Measurements from ENCODE around the gene GNG3.
A peak's percentile ranks its signal among the peaks of the same experiment; 100 is the strongest.
"Not testable (repeated sequence)": the region's sequence is repeated elsewhere in the genome, so short reads cannot be mapped to it uniquely, and the experiment has no call there.

Gene GNG3

DNA sequence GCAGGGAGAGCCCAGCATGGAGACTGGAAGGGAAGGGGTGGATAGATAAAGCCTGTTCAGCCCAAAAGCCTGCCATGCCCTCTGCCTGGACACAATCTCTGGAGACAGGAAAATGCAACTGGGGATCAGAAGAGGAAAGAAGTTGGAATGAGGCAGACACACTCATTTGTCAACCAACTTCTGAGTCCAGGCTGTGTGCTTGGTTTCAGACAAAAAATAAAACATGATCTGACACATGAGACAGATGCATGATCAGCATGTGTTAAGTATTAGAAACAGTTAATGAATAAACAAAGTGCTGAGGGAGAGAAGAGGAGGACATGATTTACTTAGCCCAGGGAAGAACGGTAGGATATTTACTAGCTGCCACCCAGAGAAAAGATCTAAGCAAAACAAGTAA lies 19.0 kb upstream of the GNG3 start:
- no peak for DNase-seq

- DNase-seq = no peak
These were observed 17.9 kb upstream of the GNG3 start, which contains the start of gene LRRN4CL for GRCh38 chr11:62689421-62690183. TSS of gene LRRN4CL (minus strand) at chr11:62689530. CDS start at chr11:62688508, 1,022 bp downstream.

GRCh38 chr11:62693624-62694023 lies 13.9 kb upstream of the GNG3 start:
- DNase-seq = not testable (repeated sequence)

DNA sequence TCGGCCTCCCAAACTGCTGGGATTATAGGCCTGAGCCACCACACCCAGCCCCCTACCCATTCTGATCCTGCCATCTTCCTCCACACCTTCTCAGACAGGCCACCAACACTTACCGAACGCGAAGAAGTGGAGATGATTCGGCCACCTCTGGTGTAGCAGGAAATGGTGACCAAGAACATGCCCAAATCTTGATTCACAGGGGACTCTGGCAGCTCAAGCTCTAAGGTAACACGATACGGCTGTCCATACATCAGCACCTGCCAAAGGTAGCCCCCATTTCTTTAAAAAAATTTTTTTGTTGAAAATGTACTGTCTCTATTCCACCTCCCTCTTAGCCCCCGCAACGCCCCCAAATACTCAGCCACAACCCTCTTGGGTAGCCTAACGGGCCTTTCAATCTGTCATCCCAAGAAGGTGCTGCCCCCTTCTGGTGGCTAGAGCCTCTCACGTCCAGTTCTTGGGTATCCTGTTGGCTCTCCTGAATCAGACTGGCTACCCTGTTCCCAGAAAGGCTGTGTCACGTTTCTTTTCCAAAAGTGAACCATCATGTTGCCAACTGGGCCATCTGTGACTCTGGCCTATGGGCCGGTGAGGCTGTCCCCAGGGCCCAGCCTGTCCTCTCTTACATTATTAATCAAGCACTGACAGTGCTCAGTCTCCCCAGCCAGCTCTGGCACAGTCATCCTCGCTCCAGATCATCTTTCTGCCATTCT lies 12.9 kb upstream of the GNG3 start:
- peak; percentile 79 for DNase-seq

DNA sequence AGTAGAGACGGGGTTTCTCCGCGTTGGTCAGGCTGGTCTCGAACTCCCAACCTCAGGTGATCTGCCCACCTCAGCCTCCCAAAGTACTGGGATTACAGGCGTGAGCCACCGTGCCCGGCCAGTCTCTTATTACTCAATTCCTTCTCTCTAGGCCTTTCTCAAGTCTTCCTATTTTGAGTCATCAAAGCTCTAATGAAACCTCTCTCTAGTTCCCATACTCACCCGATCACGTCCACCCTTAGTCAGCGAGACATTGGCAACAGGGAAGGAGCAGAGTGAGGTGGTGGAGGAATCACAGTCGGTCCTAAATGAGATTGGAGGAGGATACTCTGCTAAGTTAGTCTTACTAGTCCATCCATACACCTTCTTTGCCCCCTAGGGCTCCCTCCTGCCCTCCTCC lies 5.2 kb upstream of the GNG3 start:
- no peak for DNase-seq

GRCh38 chr11:62703921-62704320 lies 3.6 kb upstream of the GNG3 start:
- not testable (repeated sequence) for DNase-seq

DNA sequence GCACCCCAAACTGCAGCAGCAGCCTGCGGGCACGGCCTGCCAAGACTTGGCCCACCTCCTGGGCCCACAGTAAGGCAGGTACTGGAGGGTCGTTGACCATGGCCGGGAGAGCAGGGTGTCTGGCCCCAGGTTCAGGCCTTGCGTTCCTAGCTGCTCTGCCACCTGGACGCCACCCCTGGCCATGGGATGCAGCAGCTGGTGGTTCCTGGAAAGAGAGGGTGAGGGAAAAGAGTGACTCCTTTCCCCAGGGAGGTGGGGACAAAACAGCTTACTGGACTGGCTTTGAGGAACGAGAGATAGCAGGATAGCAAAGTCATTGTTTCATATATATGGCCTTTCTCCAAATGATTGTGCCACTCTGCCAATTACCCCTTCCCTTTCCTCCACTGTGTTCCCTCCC lies 2.1 kb upstream of the GNG3 start:
- DNase-seq = peak; percentile 22

DNA sequence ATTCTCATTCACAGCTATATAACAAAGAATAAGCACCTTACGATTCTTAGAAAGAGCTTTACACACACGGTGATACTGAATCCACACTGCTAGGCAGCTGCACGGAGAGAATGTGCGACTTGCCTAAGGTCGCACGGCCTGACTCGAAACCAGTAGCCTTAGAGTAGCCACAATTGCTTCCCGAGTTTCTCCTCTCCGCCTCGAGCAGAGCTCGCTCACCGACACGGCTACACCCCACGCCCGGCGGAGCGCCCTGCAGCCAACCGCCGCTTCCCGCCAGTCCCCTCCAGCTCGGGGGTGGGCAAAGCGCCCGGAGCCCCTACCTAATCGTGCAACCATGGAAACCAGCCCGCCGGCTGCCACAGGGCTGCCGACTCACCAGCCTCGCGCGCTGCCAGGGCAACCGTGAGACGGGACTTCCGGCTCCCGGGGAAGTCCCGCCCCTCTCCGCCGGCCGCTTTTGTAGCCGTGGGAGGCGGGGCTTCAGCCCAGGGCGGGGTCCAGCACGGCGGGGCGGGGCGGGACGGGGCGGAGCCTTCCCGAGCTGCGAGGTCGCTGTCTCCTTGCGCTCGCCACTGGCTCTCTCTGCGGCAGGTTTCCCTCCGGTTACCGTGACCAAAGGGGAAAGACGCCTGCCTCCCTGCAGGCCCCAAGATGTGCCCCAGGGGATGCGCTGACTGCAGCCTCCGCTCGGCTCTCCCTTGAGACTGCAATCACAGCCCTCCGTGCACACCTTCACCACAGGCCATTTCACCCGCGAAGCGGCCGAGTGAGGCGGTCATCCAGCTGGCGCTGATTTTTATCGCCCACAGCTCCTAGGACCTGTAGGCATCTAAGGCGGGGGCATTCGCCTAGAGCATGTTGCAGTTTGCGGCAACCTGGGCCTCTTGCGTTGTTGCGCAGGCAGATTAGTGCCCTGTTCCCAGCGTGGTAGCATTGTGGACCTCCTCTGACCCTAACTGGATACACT lies 1.3 kb upstream of the GNG3 start:
- DNase-seq = peak; percentile 86

- no peak for DNase-seq
These were observed 627 bp upstream of the GNG3 start for GRCh38 chr11:62706850-62707247.

DNA sequence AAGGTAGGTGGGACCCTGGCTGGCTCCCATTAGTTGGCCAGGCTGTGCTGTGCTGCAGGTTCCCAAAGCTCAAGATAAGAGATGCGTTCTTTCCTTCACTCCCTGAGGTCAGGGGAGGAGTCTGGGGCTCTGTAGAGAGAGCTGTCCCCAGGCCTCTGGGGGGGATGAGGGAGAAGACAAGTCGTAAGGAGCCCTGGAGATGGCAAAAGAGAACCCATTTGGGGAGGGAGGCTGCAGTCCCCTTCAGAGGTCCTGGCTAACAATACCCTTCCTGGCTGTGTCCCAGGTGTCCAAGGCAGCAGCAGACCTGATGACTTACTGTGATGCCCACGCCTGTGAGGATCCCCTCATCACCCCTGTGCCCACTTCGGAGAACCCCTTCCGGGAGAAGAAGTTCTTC lies 916 bp downstream of the GNG3 start:
- DNase-seq = no peak

- DNase-seq = peak; percentile 82
These were observed 1.3 kb downstream of the GNG3 start for GRCh38 chr11:62708793-62709192.

GRCh38 chr11:62709247-62710000 lies 1.9 kb downstream of the GNG3 start:
- DNase-seq = peak; percentile 97

GRCh38 chr11:62710001-62710345 lies 2.5 kb downstream of the GNG3 start:
- no peak for DNase-seq

DNA sequence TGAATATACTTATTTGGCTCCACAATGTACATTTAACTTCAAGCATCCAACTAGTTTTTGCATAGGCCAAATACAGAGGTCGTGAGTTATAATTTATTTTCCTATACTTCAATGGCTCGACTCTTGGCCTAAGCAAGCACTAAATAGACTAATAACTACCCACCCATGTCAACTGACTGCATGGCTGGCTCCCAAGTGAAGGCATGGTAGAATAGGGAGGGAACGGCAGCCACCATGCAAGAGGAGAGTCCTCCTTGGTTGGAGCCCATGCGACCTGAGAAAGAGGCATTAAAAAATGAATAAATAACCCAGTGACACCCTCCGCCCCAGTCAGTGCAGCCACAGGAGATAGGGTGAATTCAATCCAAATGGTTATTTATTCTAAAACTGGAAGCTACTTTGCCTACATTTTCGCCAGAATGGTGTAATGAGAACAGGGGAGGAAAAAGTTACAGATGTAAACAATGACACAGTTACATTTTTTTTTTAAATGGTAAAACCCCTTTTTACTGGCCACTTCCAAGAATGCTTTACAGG lies 4.9 kb downstream of the GNG3 start:
- DNase-seq = no peak

DNA sequence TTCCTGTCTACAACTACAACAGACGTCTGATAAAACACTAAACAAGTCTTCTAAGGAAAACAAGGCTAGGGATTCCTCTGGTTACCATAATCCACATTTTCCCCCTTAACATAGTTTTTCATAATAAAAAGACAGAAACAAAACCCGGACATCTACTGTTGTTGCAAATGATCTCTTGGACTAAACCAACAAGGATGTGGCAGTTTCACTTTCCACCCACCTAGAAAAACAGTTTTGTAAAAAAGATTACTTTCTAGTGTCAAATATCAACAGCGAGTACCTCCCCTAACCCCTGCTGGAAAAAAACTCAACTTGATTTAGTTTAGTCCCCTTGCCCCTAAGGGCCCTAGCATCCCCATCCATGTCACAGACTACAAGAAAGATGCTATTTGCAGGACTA lies 5.4 kb downstream of the GNG3 start:
- DNase-seq = no peak

GRCh38 chr11:62713343-62713742 lies 5.9 kb downstream of the GNG3 start:
- no peak for DNase-seq

DNA sequence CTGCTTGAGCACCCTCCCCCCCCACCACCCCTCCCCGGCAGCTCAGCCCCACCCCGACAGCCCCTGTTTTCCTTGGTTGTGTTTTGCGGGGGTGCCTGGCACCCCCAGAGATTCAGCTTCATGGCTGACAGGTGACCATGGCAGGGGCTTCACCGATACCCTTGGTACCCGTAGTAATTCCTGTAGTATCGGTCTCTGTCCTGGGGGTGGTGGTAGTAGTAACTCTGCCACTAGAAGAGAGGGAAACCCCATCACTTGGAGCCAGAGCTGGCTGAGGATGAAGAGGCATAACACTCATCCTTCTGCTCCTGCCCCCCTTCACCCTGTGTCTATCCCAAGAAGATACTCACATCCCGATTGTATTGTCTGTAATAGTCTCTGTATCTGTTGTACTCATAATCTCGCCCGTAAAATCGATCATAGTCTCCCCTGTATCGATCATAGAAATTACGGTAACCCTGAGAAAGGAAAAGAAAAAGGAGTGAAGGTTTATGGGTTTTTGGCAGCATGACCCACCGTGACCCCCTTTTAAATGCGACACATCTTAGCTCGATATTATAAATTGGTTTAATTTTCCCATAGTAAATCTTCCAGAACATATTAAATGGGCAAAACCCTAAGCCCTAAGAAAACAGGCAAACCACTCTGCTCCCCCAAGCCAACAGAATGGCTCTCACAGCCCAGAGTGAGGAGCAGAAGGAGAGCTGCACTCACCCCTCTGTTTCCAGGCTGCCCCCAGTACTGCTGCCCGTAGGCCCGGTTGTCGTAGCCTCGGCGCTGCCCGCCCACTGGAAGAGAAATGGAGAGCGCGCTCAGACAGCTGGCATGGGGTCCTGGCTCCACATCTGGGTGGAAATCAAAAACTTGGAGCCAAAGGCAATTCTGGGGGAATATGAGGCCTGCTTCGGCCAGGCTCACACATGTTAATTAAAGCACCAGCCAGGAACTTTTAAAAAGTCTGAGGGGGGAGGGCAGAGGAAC lies 8.0 kb downstream of the GNG3 start:
- no peak for DNase-seq

DNA sequence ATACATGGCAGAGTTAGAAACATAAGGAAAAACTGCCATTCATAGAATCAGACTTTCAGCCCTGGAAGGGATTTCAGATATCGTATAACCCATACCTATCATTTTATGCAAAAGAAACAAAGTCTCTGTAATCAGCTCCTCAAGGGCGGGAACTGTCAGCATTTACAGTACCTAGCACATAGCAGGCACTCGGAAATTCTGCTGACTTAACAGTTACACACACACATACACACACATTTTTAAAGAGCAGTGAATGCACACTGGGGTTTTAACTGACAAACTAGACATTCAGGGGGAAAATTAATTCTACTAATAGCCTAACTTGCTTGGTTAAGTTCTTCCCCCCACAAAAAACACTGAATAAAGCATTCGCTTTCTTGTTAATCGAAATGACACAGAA lies 8.7 kb downstream of the GNG3 start:
- DNase-seq = no peak

DNA sequence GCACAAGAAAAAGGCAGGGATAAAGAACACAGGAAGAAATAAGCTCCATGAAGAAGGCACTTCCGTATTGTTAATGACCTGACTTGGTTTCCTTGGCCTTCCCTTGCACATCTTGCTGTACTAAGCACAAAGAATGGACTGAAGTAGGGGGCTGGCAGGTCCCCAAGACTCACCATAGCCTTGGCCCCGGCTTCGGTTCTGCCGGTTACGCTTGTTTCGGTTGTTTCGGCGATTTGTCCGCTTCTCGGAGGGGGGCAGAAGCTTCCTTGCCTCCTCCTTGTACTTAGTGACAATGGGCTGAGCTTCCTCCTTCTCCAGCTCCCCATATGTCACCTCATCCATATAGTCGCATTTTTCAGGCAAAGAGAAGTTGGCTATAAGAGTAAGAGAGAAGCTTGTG lies 9.3 kb downstream of the GNG3 start:
- no peak for DNase-seq

DNA sequence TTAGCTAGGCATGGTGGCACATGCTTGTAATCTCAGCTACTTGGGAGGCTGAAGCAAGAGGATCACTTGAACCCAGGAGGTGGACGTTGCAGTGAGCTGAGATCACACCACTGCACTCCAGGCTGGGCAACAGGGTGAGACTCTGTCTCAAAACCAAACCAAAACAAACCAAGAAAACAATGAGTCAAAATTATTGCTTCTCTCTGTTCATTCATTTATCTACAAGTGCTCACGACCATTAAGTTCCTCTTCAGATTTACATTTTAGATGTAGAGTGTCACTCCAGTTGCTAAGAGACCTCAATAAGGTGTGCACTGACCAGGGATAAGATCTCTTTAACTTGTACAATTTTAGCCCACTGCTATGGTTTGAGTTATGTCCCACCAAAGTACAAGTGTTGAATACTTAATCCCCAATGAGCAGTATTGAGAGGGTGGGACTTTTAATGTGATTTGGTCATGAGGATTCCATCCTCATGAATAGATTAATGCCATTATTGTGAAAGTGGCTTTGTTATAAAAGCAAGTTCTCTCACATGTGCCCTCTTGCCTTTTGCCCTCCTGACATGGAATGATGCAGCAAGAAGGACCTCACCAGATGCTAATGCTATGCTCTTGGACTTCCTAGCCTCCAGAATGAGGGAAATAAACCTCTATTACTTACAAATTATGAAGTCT lies 12.0 kb downstream of the GNG3 start:
- no peak for DNase-seq

All from NCI-H510A treated with DMSO at 0.1 percent for 48 hours (cell line).